NCI-H2196 (cell line): ENCODE results near the gene NUDT4.
"Not testable (repeated sequence)": the region's sequence is repeated elsewhere in the genome, so short reads cannot be mapped to it uniquely, and the experiment has no call there.

Experiments used
- DNase-seq: peaks from one replicate; lab custom pipeline; 2025; ENCODE audit not compliant: unreplicated experiment; lab: John Stamatoyannopoulos, UW

The NUDT4 gene

DNA sequence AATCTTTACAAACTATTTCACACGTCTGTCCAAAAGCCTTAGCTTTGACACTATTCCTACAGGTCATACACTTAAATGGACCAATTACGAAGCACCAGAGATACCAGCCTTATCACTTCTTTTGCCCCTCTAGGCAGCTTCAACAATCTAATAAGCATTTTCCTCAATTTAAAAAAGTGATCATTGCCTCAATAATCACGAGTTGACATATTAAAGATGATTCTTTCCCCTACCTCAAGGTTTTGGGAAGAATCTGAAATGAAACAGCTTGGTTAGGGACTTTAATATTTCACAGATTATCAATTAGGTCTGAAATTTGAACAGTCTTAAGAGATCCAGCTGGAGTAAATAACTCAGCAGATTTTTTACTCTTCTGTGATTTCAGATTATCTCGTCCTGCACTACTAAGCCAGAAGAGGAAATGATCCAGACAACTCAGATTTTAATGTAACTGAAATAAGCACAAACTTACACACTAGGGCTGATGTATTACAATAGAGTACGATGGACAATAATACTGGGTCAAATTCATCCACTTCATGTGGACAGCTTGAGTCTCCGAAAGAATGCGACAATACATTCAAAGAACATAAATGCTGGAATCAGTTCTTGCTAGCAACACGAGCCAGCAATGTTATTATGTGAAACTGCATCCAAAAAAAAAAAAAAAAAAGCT lies 48.1 kb downstream of the NUDT4 start:
- DNase-seq: no peak

DNA sequence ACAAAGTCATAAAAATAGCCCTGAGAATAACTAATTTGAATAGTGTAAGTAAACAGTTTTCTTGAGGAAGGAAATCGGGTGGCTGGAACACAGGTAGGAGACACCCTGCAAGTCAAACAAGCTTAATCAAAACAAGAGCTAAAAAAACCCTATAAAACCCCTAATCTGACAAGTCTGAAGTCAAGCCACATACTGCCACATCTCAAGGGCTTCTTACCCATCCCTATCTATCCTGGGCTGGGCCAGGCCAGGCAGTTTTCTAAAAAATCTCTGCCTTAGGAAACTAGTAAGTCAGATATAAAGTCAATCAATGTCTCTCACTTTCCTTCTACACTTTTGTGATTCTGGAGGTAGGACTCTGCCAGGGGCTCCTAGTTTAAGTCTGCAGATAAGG lies 48.7 kb downstream of the NUDT4 start:
- DNase-seq: no peak

DNA sequence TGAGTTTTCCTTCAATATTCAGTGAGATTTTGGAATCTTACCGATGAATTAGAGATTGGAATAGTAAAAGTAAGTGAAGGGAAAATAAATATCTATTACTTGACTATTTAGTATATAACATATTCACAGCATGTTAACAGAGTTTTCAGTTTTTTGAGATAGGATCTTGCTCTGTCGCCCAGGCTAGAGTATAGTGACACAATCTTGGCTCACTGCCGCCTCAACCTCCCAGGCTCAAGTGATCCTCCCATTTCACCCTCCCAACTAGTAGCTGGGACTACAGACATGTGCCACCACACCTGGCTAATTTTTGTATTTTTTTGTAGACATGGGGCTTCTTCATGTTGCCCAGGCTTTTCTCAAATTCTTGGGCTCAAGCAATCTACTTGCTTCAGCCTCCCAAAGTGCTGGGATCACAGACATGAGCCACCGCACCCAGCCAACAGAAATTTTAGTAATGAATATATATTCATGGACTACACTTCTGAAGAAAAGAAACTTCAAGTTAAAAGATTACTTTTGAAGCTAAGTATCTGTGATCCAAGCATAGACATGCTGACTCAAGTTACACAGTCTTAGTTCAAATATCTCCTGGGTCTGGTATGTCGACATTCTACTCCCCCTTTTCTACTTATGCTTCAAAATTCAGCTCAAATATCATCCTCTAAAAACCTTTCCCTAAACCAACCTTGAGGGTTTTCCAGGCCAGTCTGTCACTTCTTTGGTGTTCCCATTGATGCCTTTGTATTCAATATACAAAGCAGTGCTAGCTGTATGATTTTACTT lies 50.2 kb downstream of the NUDT4 start:
- no peak for DNase-seq

DNA sequence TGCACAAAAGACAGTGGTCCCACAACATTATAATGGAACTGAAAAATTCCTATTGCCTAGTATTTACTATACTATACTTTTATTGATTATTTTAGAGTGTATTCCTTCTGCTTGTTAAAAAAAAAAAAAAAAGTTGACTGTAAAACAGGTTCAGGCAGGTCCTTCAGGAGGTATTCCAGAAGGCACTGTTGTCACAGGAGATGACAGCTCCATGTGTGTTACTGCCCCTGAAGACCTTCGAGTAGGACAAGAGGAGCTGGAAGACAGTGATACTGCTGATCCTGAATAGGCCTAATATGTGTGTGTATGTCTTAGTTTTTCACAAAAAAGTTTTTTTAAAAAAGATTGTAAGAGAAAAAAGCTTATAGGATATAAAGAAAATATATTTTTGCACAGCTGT lies 51.7 kb downstream of the NUDT4 start:
- DNase-seq: no peak

DNA sequence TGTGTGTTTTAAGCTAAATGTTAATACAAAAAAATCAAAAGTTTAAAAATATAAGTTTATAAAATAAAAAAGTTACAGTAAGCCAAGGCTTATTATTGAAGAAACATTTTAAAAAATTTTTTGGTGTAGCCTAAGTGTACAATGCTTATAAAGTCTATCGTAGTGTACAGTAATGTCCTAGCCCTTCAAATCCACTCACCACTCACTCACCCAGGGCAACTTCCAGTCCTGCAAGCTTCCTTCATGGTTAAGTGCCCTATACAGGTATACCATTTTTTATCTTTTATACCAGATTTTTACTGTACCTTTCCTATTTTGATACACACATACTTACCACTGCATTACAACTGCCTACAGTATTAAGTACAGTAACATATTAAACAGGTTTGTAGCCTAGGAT lies 52.1 kb downstream of the NUDT4 start:
- DNase-seq: no peak

DNA sequence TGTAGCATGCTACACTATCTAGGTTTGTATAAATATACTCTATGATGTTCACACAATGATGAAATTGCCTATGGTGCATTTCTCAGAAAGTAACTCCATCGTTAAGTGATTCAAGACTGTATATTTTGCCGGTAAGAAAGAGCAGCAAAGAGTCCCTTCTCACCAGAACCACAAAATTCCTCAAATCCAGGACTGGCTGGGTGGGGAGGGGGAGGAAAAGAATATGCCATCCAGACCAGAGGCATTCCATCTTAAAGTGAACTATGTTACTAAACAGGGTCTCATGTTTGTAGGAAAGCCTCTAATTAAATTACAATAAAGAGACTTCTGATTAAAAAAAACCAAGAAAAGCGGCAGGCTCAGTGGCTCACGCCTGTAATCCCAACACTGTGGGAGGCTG lies 52.6 kb downstream of the NUDT4 start:
- no peak for DNase-seq

DNA sequence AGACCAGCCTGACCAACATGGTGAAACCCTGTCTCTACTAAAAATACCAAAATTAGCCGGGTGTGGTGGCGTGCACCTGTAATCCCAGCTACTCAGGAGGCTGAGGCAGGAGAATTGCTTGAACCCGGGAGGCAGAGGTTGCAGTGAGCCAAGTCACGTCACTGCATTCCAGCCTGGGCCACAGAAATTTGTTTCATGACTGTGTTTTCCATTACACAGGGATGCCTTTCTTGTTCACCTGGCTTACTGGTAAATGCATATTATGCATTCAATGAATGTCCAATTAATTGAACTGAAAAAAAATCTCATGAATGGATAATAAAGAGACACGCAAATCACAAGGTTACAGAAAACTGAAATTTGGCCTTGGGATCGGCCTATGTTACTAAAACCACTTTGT lies 54.3 kb downstream of the NUDT4 start:
- DNase-seq: not testable (repeated sequence)

DNA sequence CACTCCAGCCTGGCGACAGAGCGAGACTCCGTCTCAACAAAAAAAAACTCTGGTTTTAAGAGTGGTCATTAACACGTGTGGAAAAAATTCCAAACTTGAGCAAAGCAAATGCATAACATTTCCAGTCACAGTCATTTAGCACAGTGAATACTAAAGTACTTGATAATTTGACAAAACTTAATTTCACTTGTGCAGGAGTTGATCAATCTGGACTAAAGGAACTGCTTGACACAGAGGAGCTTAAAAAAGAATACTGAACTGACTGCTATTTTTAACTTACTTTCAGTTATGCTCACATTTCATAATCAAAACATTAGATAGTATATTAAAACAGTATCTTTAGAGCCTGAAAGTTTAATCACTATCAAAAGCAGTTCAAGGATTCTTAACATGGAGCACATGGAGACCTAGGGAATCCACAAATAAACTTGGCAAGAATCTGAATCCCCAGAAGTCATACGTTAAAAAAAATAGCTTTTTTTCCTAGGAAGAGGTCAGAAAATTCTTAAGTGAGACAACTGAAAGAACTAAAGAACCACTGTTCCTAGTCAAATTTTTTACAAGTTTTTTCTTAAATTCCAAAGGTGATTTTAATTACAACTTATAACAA lies 56.6 kb downstream of the NUDT4 start:
- DNase-seq: no peak

DNA sequence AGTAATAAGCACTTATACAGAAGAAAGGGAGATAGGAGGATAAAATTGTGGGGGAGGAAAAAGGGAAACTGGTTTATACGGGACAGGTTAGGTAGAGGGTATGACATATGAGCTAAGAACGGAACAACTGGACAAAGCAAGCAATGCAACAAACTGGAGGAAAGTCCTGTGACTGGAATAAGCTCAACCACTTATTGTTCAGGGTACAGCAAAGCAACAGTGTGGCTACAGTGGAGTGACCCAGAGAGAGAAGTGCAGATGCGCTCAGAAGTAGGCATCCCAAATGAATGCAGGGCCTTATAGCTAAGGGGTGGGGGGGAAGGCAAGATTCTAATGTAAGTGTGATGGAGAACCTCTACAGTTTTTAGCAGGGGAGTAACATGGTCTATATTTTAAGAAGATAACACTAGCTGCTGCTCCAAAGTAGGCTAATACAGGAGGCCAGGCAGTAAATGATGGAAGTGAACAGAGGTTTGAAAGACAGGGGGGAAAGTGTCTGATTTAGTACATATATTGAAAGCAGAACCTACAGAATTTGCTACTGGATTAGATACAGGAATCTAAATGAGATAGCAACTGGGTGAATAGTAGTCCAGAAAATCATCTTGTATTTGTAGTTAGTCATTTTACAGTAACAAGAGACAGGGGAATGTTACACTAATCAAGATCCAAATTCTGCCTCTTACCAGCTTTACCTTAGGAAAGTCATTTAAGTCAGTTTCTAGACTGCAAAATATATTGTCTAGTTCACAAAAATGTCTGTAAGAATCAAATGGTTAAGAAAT lies 60.7 kb downstream of the NUDT4 start:
- no peak for DNase-seq

DNA sequence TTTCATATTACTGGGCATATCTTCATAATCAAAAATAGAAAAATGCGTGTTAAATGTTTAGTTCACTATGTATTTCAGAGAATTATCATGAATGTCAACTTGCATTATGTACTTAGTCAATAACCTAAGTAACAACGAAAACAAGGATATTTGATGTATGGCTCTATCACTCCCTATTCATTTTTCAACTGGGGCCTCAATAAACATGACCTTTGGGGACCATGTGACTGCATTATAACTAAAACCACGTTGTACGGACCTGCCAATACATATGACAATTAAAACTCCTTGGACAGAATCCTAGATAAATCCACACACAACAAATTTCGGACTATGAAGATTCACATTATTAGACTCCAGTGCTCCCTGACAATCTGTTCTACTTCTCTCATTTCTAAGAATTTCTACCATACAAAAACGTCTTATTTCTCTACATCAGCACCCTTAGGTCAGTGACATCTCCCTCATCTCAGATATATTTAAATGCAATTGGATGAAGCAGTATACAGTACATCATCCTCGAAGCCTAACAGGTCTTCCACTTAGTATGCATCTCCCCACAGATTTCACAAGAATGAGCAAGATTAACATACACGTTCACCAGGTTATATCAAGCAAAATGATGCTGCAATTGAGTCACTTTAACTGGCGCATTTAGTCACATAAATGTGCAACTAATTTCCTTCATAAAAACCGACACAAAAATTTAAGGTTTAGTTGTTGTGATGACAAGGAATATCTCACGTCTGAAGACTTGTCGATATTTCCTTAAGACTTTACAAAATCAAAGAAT lies 62.5 kb downstream of the NUDT4 start:
- no peak for DNase-seq

DNA sequence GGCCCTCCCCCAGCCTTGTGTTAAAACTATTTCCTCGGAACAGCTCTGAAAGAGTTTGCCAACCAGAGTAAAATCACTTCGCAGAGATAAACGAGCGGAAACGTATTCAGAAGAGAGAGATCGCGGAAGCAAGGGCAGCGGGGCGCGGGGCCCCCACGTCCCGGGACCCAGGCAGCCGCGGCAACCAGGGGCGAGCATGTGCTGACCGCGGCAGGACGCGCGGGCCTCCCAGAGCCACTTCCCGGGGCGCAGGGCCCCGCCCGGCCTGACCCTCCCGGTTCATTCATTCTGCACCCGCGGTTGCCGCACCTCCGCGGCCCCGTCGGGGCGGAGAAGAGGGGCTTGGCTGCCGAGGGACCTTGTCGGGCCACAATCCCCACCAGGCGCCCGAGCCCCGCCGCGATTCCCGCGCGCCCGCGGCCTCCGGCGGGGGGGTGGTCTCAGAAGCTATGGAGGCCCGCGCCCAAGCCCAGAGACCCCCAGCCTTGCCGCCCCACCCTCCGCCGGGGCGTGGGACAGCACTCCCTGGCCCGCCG lies 63.4 kb downstream of the NUDT4 start:
- no peak for DNase-seq

DNA sequence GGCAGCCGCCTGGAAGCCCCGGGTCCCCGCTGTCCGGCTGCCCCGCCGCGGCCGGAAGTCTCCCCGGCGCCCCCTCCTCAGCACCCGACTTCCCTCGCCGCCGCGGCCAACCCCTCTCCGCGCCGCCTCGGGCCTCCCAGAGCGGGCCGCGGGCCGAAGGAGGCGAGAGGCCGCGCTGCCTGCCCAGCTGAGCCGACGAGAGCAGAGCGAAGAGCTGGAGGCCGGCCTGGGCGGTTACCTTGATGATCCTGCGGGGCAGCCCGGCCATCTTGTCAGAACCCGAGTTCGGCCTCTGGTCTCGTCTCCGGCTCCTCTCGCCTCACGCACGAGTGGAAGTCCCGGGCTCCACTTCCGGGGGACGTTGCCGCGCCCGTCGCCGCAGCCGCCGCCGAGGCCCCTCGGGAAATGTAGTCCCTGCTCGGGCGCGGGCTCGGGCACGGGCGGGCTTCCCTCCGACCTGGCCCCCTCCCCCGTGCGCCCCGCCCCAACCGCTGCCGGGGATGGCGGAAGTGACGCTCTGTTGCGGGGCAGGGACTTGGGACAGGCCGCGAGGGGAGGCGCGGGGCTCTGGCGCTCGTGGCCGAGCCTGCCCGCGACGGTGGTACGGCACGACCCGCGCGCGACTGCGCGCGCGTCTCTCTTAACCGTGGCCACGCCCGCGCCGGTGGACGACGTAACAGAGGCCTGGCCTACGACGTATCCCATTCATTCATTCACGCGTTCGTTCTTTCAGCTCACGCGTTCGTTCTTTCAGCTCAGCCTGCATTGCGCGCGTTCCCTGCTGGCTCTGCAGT lies 64.1 kb downstream of the NUDT4 start, which contains the start of gene UBE2N:
Gene UBE2N (minus strand): TSS at position 331 of the 794 bp plus-strand sequence. CDS start 63 bp downstream, at position 268.
- peak; percentile 95 for DNase-seq

DNA sequence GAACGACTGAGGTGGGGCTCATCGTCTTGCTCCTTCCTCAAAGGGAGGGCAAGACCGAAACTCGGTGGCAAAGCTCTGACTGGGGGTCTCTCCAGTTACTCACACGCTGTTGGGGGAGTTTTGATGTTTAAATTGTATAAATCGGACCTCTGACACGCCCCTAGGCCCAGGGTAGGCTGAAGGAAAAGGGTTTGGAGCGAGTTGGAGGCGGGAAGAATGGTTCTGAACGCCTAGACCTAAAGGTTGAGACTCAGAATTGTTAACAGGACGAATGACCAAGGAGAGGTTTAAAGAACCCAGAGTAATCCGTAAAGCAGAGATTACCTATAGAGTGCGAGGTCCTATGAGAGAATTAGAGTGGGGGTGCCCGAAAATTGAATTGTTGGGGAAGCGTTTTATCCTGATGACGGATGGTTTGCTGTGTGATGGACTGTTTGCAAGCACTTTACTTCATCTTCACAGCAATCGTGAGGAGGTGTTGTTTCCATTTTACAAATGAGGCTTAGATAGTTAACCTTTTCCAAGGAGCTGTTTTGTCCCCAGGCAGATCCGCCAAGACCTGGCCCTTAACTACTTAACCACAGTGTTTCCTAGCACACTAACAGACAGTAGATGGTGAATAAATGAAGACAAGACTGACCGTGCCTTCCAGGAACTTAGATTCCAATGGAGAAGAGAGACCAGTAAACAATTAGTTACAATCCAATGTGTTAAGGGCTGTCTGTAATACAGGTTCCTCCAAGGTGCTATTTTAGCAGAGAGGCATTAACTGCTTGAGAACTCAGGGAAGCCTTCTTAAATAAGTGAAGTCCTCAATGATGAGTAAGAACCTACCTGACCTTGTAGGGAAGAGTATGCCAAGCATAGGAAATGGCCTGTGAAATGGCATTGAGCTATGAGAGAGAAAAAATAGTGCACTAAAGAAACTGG lies 65.0 kb downstream of the NUDT4 start:
- no peak for DNase-seq

DNA sequence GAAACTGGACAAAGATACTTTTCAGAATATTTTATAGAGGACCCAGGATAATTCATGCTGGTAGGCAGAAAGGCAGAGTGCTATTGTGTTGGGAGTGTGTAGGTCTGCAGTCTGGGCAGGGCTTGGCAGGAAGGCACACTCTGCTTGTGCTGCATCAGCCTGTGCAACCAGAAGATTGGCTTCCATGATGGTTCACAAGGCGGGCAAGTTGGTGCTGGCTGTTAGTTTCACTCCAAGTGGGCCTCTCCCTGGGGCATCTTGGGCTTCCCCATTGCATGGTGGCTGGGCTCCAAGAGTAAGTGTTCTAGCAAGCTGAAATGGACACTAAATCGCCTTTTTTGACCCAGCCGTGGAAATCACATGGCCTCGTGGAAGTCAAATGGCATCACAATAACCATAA lies 65.9 kb downstream of the NUDT4 start:
- DNase-seq: no peak

DNA sequence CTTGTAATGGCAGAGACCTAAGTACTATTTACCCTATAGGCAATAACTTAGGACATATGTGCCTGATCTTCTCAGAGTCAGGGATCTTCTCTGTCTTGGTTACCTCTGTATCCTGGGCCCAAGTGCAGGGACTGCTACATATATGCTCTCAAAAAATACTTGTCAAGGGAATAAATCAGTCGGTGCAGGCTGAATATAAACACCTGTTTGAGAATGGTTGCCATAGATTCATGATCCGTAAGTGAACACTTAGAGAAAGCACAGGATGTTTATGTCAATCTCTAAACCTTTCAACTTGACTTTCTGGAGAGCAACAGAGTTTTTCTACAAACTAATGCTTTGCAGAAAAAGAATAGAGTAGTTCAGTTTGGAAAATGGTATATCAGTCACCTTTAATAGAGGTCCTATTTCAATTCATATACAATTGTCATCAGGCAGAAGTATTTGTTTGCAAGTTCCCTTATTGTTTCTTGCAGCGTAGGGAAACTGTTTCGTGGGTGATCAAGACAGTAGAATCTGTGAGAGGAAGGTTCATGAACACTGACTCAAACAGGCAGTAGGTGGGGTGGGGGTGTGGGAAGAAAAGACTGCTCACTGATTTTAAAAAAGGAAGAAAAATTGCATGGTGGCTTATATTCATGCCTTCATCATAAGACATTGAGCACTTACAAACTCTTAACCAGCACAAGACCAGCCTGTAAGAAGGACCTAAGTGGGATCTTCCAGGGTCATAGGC lies 70.0 kb downstream of the NUDT4 start:
- no peak for DNase-seq

DNA sequence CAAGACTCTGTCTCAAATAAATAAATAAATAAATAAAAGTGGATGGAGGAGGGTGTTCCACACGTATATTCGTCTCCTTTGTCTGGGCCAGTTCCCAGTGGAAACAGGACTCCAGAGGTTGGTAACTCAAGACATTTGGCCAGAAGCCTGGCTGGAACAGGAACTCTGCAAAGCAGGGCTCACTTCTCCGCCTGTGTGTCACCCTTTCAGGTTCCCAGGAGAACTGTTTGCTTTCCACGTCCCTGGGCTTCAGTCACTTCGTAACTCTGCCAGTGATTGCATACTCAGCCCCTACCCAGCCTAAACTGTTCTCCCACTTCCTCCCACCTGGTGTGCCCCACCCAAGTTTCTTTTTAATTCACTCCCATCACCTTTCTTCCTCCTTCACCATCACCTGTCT lies 71.1 kb downstream of the NUDT4 start:
- peak; percentile 9 for DNase-seq

DNA sequence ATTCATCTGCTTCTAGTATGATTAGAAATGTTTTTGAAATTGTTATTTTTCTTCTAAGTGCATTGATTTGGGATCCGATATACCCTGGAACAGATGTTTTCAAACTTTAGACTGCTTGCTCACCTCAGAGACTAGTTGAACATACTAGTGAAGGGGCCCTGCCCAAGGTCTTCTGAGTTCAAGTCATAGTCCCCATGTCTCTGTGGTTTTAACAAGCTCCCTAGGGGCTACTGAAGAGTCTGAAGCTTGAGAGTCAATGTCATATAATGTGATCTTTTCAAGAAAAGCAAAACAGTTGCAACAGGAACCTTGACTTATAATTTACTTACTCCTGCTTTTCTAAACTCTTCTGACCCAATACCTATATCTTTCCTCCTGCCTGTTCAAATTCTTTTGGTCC lies 71.6 kb downstream of the NUDT4 start:
- DNase-seq: no peak
